CD14-positive monocyte (primary cell): Measurements from ENCODE around the gene DDX60. TPM values are rescaled to one million over a fixed set of nuclear protein-coding genes. Genes with fewer than 3 reads are reported as not detected.
"Not testable (repeated sequence)": the region's sequence is repeated elsewhere in the genome, so short reads cannot be mapped to it uniquely, and the experiment has no call there.

Experiments used
- DNase-seq, 3 donors: peaks; one replicate each; pipeline ENCODE4 v3.0.0-alpha.2; 2011 to 2022
- H2AFZ ChIP-seq: 2 replicates; pipeline ENCODE4 v1.6.0; 2012; ENCODE audit warnings: mild to moderate bottlenecking, low read depth, low read length, inconsistent platforms; ENCODE audit not compliant: insufficient read depth, poor library complexity, severe bottlenecking
- H3K27ac ChIP-seq, 2 donors: 1 replicate in 1 of 2; 2 replicates in 1 of 2; pipeline ENCODE4 v1.5.1; 2012 to 2013; ENCODE audit warnings: low read length in 2 of 2, control low read depth in 1 of 2, inconsistent platforms in 1 of 2, low read depth in 1 of 2, mild to moderate bottlenecking in 1 of 2
- H3K27me3 ChIP-seq, 2 donors: one replicate each; pipeline versions ENCODE4 v1.6.0 to v1.6.1; 2011 to 2013; ENCODE audit warnings: low read length in 2 of 2; ENCODE audit not compliant: control insufficient read depth in 2 of 2, insufficient read depth in 2 of 2
- H3K36me3 ChIP-seq, 2 donors: replicated peaks in 1 of 2; 1 replicate in 1 of 2; 2 replicates in 1 of 2; pipeline versions ENCODE4 v1.5.1 to v1.6.1; 2012 to 2013; ENCODE audit warnings: low read length in 2 of 2, control low read depth in 1 of 2, inconsistent platforms in 1 of 2, mild to moderate bottlenecking in 1 of 2; ENCODE audit not compliant: insufficient read depth in 2 of 2, control insufficient read depth in 1 of 2
- H3K4me1 ChIP-seq, 2 donors: 1 replicate in 1 of 2; 2 replicates in 1 of 2; pipeline versions ENCODE4 v1.5.1 to v1.6.1; 2012 to 2013; ENCODE audit warnings: low read length in 2 of 2, control low read depth in 1 of 2, inconsistent platforms in 1 of 2, mild to moderate bottlenecking in 1 of 2, moderate library complexity in 1 of 2; ENCODE audit not compliant: insufficient read depth in 2 of 2, control insufficient read depth in 1 of 2
- H3K4me2 ChIP-seq: replicated peaks from 2 replicates; pipeline ENCODE3; 2012; ENCODE audit warnings: low read length, moderate library complexity, mild to moderate bottlenecking; ENCODE audit not compliant: poor library complexity, severe bottlenecking; ENCODE audit errors: extremely low read depth
- H3K4me3 ChIP-seq, 3 experiments: fragments of 200-600 bp in 1 of 3; sonication (generic) in 1 of 3; replicated peaks in 1 of 3; 1 replicate in 2 of 3; 2 replicates in 1 of 3; pipeline ENCODE4 v1.5.1; 2011 to 2013; ENCODE audit warnings: low read length in 3 of 3, mild to moderate bottlenecking in 3 of 3, control low read depth in 2 of 3, low read depth in 2 of 3, inconsistent platforms in 1 of 3, moderate library complexity in 1 of 3
- H3K79me2 ChIP-seq: 2 replicates; pipeline ENCODE4 v1.6.0; 2012; ENCODE audit warnings: mild to moderate bottlenecking, control low read depth, inconsistent platforms, low read length, moderate library complexity; ENCODE audit not compliant: insufficient read depth
- H3K9ac ChIP-seq: 2 replicates; pipeline ENCODE4 v1.6.0; 2017; ENCODE audit warnings: low read length, mild to moderate bottlenecking; ENCODE audit not compliant: insufficient read depth, poor library complexity, severe bottlenecking
- H3K9me3 ChIP-seq, 2 donors: replicated peaks in 1 of 2; 1 replicate in 1 of 2; 2 replicates in 1 of 2; pipeline versions ENCODE4 v1.5.1 to v1.6.1; 2012 to 2013; ENCODE audit warnings: low read length in 2 of 2, control low read depth in 1 of 2; ENCODE audit not compliant: control insufficient read depth in 1 of 2, insufficient read depth in 1 of 2
- H4K20me1 ChIP-seq: 2 replicates; pipeline ENCODE4 v1.6.0; 2012; ENCODE audit warnings: mild to moderate bottlenecking, low read length, control low read depth, moderate library complexity; ENCODE audit not compliant: insufficient read depth
- H3K27ac Mint-ChIP-seq, 7 donors: one replicate each; pipeline ENCODE4 v1.8.0; 2020; ENCODE audit warnings: mild to moderate bottlenecking in 7 of 7, mixed read lengths in 7 of 7, moderate library complexity in 6 of 7, inconsistent platforms in 2 of 7
- H3K27me3 Mint-ChIP-seq, 3 donors: one replicate each; pipeline ENCODE4 v1.8.0; 2021 to 2022; ENCODE audit warnings: low read depth in 3 of 3, mild to moderate bottlenecking in 3 of 3, mixed read lengths in 3 of 3, moderate library complexity in 3 of 3, inconsistent platforms in 1 of 3
- H3K36me3 Mint-ChIP-seq, 2 donors: one replicate each; pipeline ENCODE4 v1.8.0; 2020; ENCODE audit warnings: mixed read lengths in 2 of 2, inconsistent platforms in 1 of 2, mild to moderate bottlenecking in 1 of 2
- H3K4me1 Mint-ChIP-seq: one replicate; pipeline ENCODE4 v1.8.0; 2020; ENCODE audit warnings: mild to moderate bottlenecking, mixed read lengths
- H3K4me3 Mint-ChIP-seq, 2 donors: one replicate each; pipeline ENCODE4 v1.8.0; 2020; ENCODE audit warnings: mild to moderate bottlenecking in 2 of 2, mixed read lengths in 2 of 2, moderate library complexity in 1 of 2
- H3K9me3 Mint-ChIP-seq, 7 donors: one replicate each; pipeline ENCODE4 v1.8.0; 2020 to 2022; ENCODE audit warnings: mixed read lengths in 7 of 7, mild to moderate bottlenecking in 6 of 7, moderate library complexity in 6 of 7, inconsistent platforms in 2 of 7
- CTCF ChIP-seq: fragments of 200-600 bp; IDR thresholded peaks from one replicate; pipeline ENCODE4 v1.8.0; 2022; ENCODE audit warnings: antibody characterized with exemption, mild to moderate bottlenecking
- WGBS: methylation state at CpG from one replicate; pipeline ENCODE4 v1.1.5; 2013; ENCODE audit warnings: missing lambda C conversion rate; ENCODE audit not compliant: insufficient coverage; 5-methylcytosine and 5-hydroxymethylcytosine counted together
- intact Hi-C, 2 donors: fragments of 100-400 bp; cut with micrococcal nuclease; formaldehyde crosslinking; loops; one replicate each; pipeline versions ENCODE4 v1.15.0 to v1.15.1; 2023
- polyA plus RNA-seq, 3 donors: library from polyadenylated mRNA; depleted of rRNA in 1 of 3; unstranded in 2 of 3; stranded (reverse) in 1 of 3; fragments of 300-500 nt in 2 of 3; fragments of >200 nt in 1 of 3; fragmentation: Illumina TruSeq in 2 of 3; gene quantifications; 1 replicate in 2 of 3; 2 replicates in 1 of 3; pipeline ENCODE4 v1.2.3, GENCODE V29; 2012 to 2021

DDX60 gene
- polyA plus RNA-seq, 3 donors: 7.0 to 12.2 (median 8.6) TPM

DNA sequence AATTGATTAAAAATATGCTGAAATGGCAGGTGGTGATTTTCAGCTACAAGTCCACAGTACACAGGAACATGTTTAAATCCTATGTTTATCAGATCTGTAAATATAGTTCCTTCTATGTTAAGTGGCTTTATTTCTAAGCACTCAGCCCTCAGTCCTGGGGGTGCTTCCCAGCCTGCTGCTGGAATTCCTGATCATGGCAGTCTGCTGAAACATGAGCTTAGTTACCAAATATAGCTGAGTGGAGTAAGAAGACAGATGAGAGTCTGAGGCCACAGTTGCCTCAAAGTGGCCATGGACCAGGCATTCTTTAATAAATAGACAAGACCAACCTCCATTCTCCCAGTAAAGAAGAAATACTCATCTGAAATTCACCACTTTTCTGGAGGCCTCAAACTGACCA is 17.1 kb upstream of the DDX60 start:
- intact Hi-C loops: no loop called here
- no peaks in the 10 kb centered on the region for H3K36me3 Mint-ChIP-seq
- H3K9me3 Mint-ChIP-seq: peaks cover 0 to 10% (median 4%) of the 10 kb centered on the region in 7 donors

DNA sequence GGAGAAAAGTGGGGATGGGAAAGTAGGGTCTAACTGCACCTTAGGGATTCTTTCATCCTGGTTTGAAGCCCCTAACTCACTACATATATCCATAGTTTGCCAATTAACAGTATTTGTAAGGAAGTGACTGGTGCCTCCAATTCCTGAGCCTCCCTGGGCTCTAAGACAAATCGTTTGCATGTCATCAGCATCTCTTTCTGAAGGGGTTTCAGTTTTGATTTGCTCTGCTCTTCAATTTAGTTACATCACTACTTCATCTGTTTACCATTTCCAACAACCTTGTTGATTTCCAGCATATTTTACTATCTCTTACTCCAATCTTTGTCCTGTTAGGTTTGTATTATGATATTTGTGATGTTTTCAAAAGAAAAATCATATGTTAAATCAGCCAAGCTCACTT is 15.5 kb upstream of the DDX60 start:
- Mint-ChIP-seq H3K27ac (no peak overlapping the region), H3K36me3 (peaks cover 0 to 2% of the 10 kb centered on the region in 2 donors), H3K9me3 (peaks cover 2 to 13% (median 4%) of the 10 kb centered on the region in 7 donors), H3K27me3 (no peaks in the 10 kb centered on the region), H3K4me3 (no peak overlapping the region), H3K4me1 (no peaks in the 10 kb centered on the region)
- H4K20me1 ChIP-seq: no peaks in the 10 kb centered on the region
- no peak for DNase-seq
- no peak overlapping the region for H3K9ac ChIP-seq
- TF ChIP-seq CTCF: no peak
- H3K4me3 ChIP-seq: no peak overlapping the region
- no peaks in the 10 kb centered on the region for H3K4me1 ChIP-seq
- H3K27ac ChIP-seq: no peak overlapping the region
- H3K9me3 ChIP-seq: peaks cover 0 to 12% of the 10 kb centered on the region in 2 donors
- H2AFZ ChIP-seq: no peak overlapping the region
- no peaks in the 10 kb centered on the region for H3K36me3 ChIP-seq
- intact Hi-C loops: no loop called here
- no peak overlapping the region for H3K4me2 ChIP-seq
- H3K27me3 ChIP-seq: no peaks in the 10 kb centered on the region
- 100% methylated on average over 1 of the region's 1 CpG for WGBS
- no peaks in the 10 kb centered on the region for H3K79me2 ChIP-seq

More for the DNA sequence above, 17.1 kb upstream of the DDX60 start:
- H2AFZ ChIP-seq: no peak overlapping the region
- H4K20me1 ChIP-seq: no peaks in the 10 kb centered on the region
- no peak overlapping the region for H3K4me2 ChIP-seq
- DNase-seq: no peak
- H3K27ac ChIP-seq: no peak overlapping the region
- no peak for TF ChIP-seq CTCF
- no peak overlapping the region for H3K9ac ChIP-seq
- Mint-ChIP-seq H3K4me3 (no peak overlapping the region), H3K4me1 (no peaks in the 10 kb centered on the region), H3K27me3 (no peaks in the 10 kb centered on the region), H3K27ac (no peak overlapping the region)
- H3K4me1 ChIP-seq: no peaks in the 10 kb centered on the region
- H3K9me3 ChIP-seq: peaks cover 0 to 12% of the 10 kb centered on the region in 2 donors
- no peaks in the 10 kb centered on the region for H3K79me2 ChIP-seq
- no peak overlapping the region for H3K4me3 ChIP-seq
- H3K27me3 ChIP-seq: no peaks in the 10 kb centered on the region
- no peaks in the 10 kb centered on the region for H3K36me3 ChIP-seq

GRCh38 chr4:168330575-168330974 is 12.0 kb upstream of the DDX60 start:
- H4K20me1 ChIP-seq, H3K36me3 ChIP-seq, DNase-seq, H3K4me3 Mint-ChIP-seq, H3K4me1 Mint-ChIP-seq, H3K79me2 ChIP-seq, H3K4me3 ChIP-seq, H3K27me3 Mint-ChIP-seq, H2AFZ ChIP-seq, intact Hi-C loops, H3K4me1 ChIP-seq, H3K36me3 Mint-ChIP-seq, H3K27ac Mint-ChIP-seq, H3K27ac ChIP-seq, H3K27me3 ChIP-seq, H3K4me2 ChIP-seq, H3K9ac ChIP-seq: not testable (repeated sequence)
- peaks cover 0 to 12% of the 10 kb centered on the region in 2 donors for H3K9me3 ChIP-seq
- 85% methylated on average over 2 of the region's 3 CpGs for WGBS
- H3K9me3 Mint-ChIP-seq: peaks cover 3 to 16% (median 9%) of the 10 kb centered on the region in 7 donors
